Measurements from ENCODE around the gene CTRL.
A peak's percentile ranks its signal among the peaks of the same experiment; 100 is the strongest.

DNA sequence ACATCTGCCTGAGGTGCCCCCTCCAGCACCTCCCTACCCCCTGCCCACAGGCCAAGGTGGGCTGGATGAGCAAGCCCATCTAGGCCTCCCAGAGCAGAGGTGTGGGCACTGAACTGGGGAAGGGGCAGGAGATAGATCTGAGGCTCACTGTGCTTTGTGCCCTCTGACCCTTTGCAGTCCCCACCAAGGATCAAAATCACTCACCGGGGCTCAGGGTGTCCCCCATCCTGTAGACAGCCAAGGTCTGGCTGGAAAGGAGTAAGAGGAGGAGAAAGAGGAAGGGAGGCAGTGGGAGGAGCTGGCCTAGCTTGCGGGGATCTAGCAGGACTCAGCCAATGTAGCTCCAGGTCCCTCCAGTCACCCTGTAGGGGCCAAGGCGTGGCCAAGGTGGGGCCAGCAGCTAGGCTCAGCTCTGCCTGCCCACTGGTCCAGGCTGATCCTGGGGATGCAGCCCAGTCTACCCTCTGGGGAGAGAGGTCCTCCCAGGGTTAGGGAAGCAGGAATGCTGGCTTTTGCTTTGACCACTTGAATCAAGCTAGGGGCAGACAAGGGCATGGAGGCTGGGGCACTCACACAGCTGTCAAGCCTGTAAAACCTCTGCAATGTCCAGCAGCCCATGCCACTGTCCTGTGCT, 35.0 kb upstream of the CTRL start:
- peak in 1 of 2 donors; percentile 38 for TF ChIP-seq POLR2AphosphoS5 (IDR thresholded peaks at IDR 0.05; ENCODE audit: insufficient read depth in 1 of 2, low read depth in 1 of 2)
- TF ChIP-seq, protein P1, sequence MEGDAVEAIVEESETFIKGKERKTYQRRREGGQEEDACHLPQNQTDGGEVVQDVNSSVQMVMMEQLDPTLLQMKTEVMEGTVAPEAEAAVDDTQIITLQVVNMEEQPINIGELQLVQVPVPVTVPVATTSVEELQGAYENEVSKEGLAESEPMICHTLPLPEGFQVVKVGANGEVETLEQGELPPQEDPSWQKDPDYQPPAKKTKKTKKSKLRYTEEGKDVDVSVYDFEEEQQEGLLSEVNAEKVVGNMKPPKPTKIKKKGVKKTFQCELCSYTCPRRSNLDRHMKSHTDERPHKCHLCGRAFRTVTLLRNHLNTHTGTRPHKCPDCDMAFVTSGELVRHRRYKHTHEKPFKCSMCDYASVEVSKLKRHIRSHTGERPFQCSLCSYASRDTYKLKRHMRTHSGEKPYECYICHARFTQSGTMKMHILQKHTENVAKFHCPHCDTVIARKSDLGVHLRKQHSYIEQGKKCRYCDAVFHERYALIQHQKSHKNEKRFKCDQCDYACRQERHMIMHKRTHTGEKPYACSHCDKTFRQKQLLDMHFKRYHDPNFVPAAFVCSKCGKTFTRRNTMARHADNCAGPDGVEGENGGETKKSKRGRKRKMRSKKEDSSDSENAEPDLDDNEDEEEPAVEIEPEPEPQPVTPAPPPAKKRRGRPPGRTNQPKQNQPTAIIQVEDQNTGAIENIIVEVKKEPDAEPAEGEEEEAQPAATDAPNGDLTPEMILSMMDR (IDR thresholded peaks at IDR 0.05) = no peak

All from vagina (tissue), 2 donors.